Right lobe of liver (tissue), 6 donors: Measurements from ENCODE around the gene TSR2. TPM values are rescaled to one million over a fixed set of nuclear protein-coding genes. Genes with fewer than 3 reads are reported as not detected.

Experiments
- ATAC-seq, 4 donors: fragments of 200-7000 bp; cut with Tn5 transposase; one replicate each; pipeline ENCODE4 v1.9.1; 2020; ENCODE audit warnings: mild to moderate bottlenecking in 4 of 4, moderate library complexity in 4 of 4
- DNase-seq, 3 donors: peaks; one replicate each; pipeline ENCODE4 v3.0.0-alpha.2; 2020
- H3K27ac ChIP-seq, 3 donors: fragments of 200-600 bp; one replicate each; pipeline ENCODE4 v1.8.0; 2022
- H3K27me3 ChIP-seq, 2 donors: fragments of 200-600 bp; one replicate each; pipeline ENCODE4 v1.8.0; 2022
- H3K36me3 ChIP-seq, 4 donors: fragments of 200-600 bp; sonication (generic) in 1 of 4; one replicate each; pipeline versions ENCODE4 v1.5.1 to v1.8.0; 2017 to 2022; ENCODE audit warnings: control low read depth in 1 of 4
- H3K4me1 ChIP-seq, 4 donors: fragments of 200-600 bp; sonication (generic) in 1 of 4; one replicate each; pipeline versions ENCODE4 v1.5.1 to v1.8.0; 2017 to 2022; ENCODE audit warnings: control low read depth in 1 of 4
- H3K4me3 ChIP-seq, 3 donors: fragments of 200-600 bp; one replicate each; pipeline ENCODE4 v1.8.0; 2022
- H3K9me3 ChIP-seq, 4 donors: fragments of 200-600 bp; sonication (generic) in 1 of 4; one replicate each; pipeline versions ENCODE4 v1.5.1 to v1.8.0; 2017 to 2022; ENCODE audit warnings: control low read depth in 1 of 4
- POLR2A ChIP-seq: fragments of 450-650 bp; IDR thresholded peaks from one replicate; pipeline ENCODE4 v1.6.1; 2017; ENCODE audit warnings: antibody characterized with exemption, mild to moderate bottlenecking
- WGBS: methylation state at CpG from one replicate; pipeline ENCODE4 v1.1.6; 2018; ENCODE audit warnings: low coverage, low lambda C conversion rate; ENCODE audit not compliant: insufficient coverage; ENCODE audit errors: missing lambda C conversion rate; 5-methylcytosine and 5-hydroxymethylcytosine counted together
- intact Hi-C, 2 donors: fragments of 100-400 bp; cut with DNase I; formaldehyde crosslinking; loops; one replicate each; pipeline versions ENCODE4 v1.11.2 to v1.14.1; 2022
- total RNA-seq, 6 experiments: library from RNA; depleted of rRNA in 2 of 6; stranded (reverse); fragments of >200 nt in 2 of 6; fragmentation: NEBNext Ultra II Directional in 3 of 6; extraction: Animal tissue kit (Norgen Biotek cat#: 25700) in 3 of 6; gene quantifications; one replicate each; pipeline versions ENCODE4 v1.1.0 to v1.2.4, GENCODE V29; 2016 to 2023
- TF ChIP-seq, protein P1 (sequence below), 4 donors: fragments of 200-600 bp in 3 of 4; fragments of 450-650 bp in 1 of 4; IDR thresholded peaks; one replicate each; pipeline versions ENCODE4 v1.5.1 to v1.8.0; 2016 to 2022; ENCODE audit warnings: antibody characterized with exemption in 4 of 4, mild to moderate bottlenecking in 2 of 4
- donor health status: DM: no; HTN: yes; CAD: no.
- donor health status: DM: no; HTN: no; CAD: no.
- donor health status: DM: no; HTN: no; CAD: no.
- donor health status: DM: no; HTN: yes; CAD: no.
- donor health status: DM: no; HTN: yes; CAD: no.

Gene TSR2
- total RNA-seq, 6 experiments from 2014 or later: 10.6 to 19.9 (median 15.7) TPM

DNA sequence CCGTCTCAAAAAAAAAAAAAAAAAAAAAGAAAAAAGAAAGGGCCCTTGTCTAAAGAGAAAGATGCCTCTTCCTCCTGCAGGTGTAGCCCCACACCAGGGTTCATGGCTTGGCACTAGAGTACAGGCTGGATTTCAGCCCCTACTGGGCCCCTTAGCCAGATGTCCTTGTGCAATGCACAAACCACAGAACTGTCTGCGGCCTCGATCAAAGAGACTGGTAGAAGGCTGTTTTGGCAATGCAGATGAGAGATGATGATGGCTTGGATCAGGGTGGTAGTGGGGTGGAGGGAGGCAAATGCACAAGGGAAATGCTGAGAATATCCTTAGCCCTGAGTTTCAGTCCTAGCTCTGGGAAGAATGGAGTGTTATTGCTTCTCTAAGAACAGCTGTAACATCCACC, 26.5 kb upstream of the TSR2 start:
- TF ChIP-seq POLR2A: no peak
- TF ChIP-seq, protein P1, sequence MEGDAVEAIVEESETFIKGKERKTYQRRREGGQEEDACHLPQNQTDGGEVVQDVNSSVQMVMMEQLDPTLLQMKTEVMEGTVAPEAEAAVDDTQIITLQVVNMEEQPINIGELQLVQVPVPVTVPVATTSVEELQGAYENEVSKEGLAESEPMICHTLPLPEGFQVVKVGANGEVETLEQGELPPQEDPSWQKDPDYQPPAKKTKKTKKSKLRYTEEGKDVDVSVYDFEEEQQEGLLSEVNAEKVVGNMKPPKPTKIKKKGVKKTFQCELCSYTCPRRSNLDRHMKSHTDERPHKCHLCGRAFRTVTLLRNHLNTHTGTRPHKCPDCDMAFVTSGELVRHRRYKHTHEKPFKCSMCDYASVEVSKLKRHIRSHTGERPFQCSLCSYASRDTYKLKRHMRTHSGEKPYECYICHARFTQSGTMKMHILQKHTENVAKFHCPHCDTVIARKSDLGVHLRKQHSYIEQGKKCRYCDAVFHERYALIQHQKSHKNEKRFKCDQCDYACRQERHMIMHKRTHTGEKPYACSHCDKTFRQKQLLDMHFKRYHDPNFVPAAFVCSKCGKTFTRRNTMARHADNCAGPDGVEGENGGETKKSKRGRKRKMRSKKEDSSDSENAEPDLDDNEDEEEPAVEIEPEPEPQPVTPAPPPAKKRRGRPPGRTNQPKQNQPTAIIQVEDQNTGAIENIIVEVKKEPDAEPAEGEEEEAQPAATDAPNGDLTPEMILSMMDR (IDR thresholded peaks at IDR 0.05): no peak
- ATAC-seq: peak in 1 of 4 donors; percentile 67
- no peaks in the 10 kb centered on the region for H3K27me3 ChIP-seq
- H3K4me3 ChIP-seq: no peak overlapping the region
- H3K4me1 ChIP-seq: no peaks in the 10 kb centered on the region
- H3K27ac ChIP-seq: no peak overlapping the region
- H3K36me3 ChIP-seq: no peaks in the 10 kb centered on the region
- no peaks in the 10 kb centered on the region for H3K9me3 ChIP-seq
- WGBS: 83% methylated on average over 1 of the region's 3 CpGs
- DNase-seq: no peak
- intact Hi-C loops: no loop called here

DNA sequence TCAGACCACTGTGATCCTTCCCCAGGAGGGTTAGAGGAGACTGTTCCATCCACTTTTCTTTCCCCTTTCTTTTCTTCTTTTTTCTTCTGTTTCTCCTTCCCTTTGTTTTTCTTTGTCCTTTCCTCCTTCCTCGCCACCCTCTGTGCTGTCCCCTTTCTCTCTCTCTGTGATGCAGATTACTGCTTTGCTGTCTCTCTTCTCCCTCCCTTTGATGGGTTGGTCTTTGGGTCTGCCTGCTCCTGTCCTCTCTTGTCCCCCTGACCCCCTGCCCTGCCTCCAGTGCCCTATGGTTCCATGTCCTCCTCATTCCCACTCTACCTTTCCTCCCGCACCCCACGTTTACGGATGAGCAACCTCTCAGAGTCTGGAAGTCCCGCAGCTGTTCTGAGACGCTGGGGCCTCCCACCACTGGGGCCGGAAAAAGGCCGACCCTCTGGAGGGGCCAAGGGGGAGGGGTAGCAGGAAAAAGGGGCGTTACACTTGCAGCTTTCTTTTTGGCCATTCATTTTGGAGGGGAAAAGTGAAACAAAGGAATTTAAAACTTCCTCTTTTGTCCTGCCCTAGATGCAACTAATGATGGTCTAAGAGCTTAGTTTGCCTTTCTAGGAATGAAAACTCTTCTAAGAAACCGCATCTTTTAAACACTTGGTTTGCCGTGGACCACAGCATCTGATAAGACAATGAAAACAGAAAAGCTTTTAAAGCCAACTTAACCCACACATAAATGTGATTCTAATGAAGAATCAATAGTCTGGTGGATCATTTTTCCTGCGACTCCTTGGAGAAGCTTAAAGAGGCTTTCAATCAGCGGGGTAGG, 24.5 kb upstream of the TSR2 start:
- TF ChIP-seq, protein P1 (IDR thresholded peaks at IDR 0.05): no peak
- no peak for TF ChIP-seq POLR2A
- no peaks in the 10 kb centered on the region for H3K9me3 ChIP-seq
- no peaks in the 10 kb centered on the region for H3K36me3 ChIP-seq
- H3K4me3 ChIP-seq: no peak overlapping the region
- no peaks in the 10 kb centered on the region for H3K27me3 ChIP-seq
- intact Hi-C loops: no loop called here
- DNase-seq (no peak), ATAC-seq (no peak)
- peaks cover 0 to 14% (median 0%) of the 10 kb centered on the region in 4 donors for H3K4me1 ChIP-seq
- no peak overlapping the region for H3K27ac ChIP-seq
- 37% methylated on average over 13 of the region's 13 CpGs for WGBS

DNA sequence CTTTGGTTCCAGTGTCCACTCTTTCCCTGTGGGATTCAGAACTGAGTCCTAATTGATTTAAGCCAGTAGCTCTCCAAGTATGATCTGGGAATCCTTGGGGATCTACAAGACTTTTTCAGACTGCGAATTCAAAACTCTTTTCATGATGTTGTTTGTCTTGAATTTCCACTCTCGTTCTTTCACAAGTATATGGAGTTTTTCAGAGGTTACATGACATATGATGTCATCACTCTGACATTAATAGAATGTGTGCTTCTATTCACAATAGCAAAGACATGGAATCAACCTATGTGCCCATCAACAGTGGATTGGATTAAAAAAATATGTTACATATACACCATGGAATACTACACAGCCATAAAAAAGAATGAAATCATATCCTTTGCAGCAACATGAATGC, 23.2 kb upstream of the TSR2 start:
- H3K9me3 ChIP-seq: no peaks in the 10 kb centered on the region
- H3K36me3 ChIP-seq: no peaks in the 10 kb centered on the region
- DNase-seq (no peak), ATAC-seq (no peak)
- no peaks in the 10 kb centered on the region for H3K27me3 ChIP-seq
- WGBS: 53% methylated on average over 2 of the region's 2 CpGs
- no peak overlapping the region for H3K27ac ChIP-seq
- peaks cover 0 to 16% (median 0%) of the 10 kb centered on the region in 4 donors for H3K4me1 ChIP-seq
- intact Hi-C loops: no loop called here
- H3K4me3 ChIP-seq: no peak overlapping the region
- TF ChIP-seq, protein P1 (IDR thresholded peaks at IDR 0.05): no peak
- TF ChIP-seq POLR2A: no peak

DNA sequence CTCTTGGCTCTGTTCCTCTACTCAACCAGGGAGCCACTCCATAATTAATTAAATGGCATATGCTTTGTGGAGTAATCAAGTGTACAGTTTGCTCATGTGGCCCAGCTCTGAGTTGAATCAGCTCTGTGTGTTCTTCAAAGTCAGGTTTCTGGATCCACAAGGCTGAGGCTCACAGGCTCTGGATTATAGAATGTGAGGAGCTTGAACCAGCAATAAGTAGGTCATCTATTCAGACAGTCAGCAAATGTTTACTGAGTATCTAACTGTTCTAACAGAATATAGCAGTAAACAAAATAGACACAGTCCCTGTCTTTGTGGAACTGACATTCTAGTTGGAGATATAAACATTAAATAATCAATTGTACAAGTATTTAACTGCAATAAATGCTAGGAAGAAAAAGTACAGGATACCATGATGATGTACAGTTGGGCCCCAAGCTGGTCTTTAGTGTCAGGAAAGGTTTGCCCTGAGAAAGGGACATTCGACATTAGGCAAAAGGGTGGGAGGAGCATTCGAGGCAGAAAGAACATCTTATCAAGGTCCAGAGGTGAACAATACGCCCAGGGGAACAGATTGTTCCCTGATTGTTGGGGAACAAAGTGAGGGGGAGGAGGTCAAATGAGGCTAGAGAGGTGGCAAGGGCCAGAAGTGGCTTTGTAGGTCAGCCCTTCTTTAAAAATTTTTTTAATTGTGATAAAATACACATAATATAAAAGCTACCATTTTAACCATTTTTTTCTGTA, 20.5 kb upstream of the TSR2 start:
- H3K4me3 ChIP-seq: no peak overlapping the region
- TF ChIP-seq, protein P1 (IDR thresholded peaks at IDR 0.05): no peak
- TF ChIP-seq POLR2A: no peak
- peaks cover 0 to 16% (median 0%) of the 10 kb centered on the region in 4 donors for H3K4me1 ChIP-seq
- DNase-seq (peak in 1 of 3 donors; percentile 59), ATAC-seq (peak; percentile 63 to 89 (median 76))
- intact Hi-C loops: no loop called here
- H3K27ac ChIP-seq: peak overlapping the region in 2 of 3 donors; percentile 13 to 56
- 7% methylated on average over 3 of the region's 3 CpGs for WGBS
- no peaks in the 10 kb centered on the region for H3K27me3 ChIP-seq
- H3K9me3 ChIP-seq: no peaks in the 10 kb centered on the region
- H3K36me3 ChIP-seq: no peaks in the 10 kb centered on the region
